ENCODE data around the gene PHF20. TPM values are rescaled to one million over a fixed set of nuclear protein-coding genes. Genes with fewer than 3 reads are reported as not detected.
A peak's percentile ranks its signal among the peaks of the same experiment; 100 is the strongest.
"Not testable (repeated sequence)": the region's sequence is repeated elsewhere in the genome, so short reads cannot be mapped to it uniquely, and the experiment has no call there.

The PHF20 gene
- polyA plus RNA-seq, 1 donor: 23.6 TPM

GRCh38 chr20:35947907-35948306 is 176.1 kb downstream of the PHF20 start:
- no peak for DNase-seq
- Histone ChIP-seq H3K4me3 (ENCODE audit: low read length) (no peak overlapping the region), H3K9me3 (ENCODE audit: control insufficient read depth, low read depth, low read length) (no peaks in the 10 kb centered on the region), H3K27me3 (ENCODE audit: control insufficient read depth, insufficient read depth, low read length) (no peaks in the 10 kb centered on the region), H3K4me1 (ENCODE audit: control insufficient read depth, insufficient read depth, low read length) (peaks cover 9% of the 10 kb centered on the region), H3K27ac (ENCODE audit: low read length) (no peak overlapping the region), H3K36me3 (ENCODE audit: control insufficient read depth, insufficient read depth, low read length) (peaks cover 24% of the 10 kb centered on the region)
- no CpG with 5 or more reads among the region's 2 CpGs for WGBS (ENCODE audit: insufficient coverage, low lambda C conversion rate)

- WGBS (ENCODE audit: insufficient coverage, low lambda C conversion rate): 100% methylated on average over 5 of the region's 7 CpGs
- peaks cover 9% of the 10 kb centered on the region for H3K4me1 ChIP-seq (ENCODE audit: control insufficient read depth, insufficient read depth, low read length)
- H3K9me3 ChIP-seq (ENCODE audit: control insufficient read depth, low read depth, low read length): no peaks in the 10 kb centered on the region
- H3K36me3 ChIP-seq (ENCODE audit: control insufficient read depth, insufficient read depth, low read length): peaks cover 15% of the 10 kb centered on the region
- H3K27me3 ChIP-seq (ENCODE audit: control insufficient read depth, insufficient read depth, low read length): no peaks in the 10 kb centered on the region
- H3K27ac ChIP-seq (ENCODE audit: low read length): no peak overlapping the region
- no peak overlapping the region for H3K4me3 ChIP-seq (ENCODE audit: low read length)
- DNase-seq: no peak
Observed at GRCh38 chr20:35950093-35950492, 178.3 kb downstream of the PHF20 start.

- Histone ChIP-seq H3K36me3 (ENCODE audit: control insufficient read depth, insufficient read depth, low read length) (peaks cover 10% of the 10 kb centered on the region), H3K27ac (ENCODE audit: low read length) (peak overlapping the region; percentile 100), H3K4me3 (ENCODE audit: low read length) (peak overlapping the region; percentile 93)
- not testable (repeated sequence) for H3K9me3 ChIP-seq (ENCODE audit: control insufficient read depth, low read depth, low read length); H3K27me3 ChIP-seq (ENCODE audit: control insufficient read depth, insufficient read depth, low read length); DNase-seq; H3K4me1 ChIP-seq (ENCODE audit: control insufficient read depth, insufficient read depth, low read length)
- WGBS (ENCODE audit: insufficient coverage, low lambda C conversion rate): no CpG with 5 or more reads among the region's 14 CpGs
Observed at GRCh38 chr20:35952080-35952479, 180.3 kb downstream of the PHF20 start.

GRCh38 chr20:35952480-35953386 is 180.9 kb downstream of the PHF20 start:
- H3K4me1 ChIP-seq (ENCODE audit: control insufficient read depth, insufficient read depth, low read length): peaks cover 9% of the 10 kb centered on the region
- DNase-seq: peak in 1 of 2 donors; percentile 33
- H3K4me3 ChIP-seq (ENCODE audit: low read length): peak overlapping the region; percentile 93
- H3K27me3 ChIP-seq (ENCODE audit: control insufficient read depth, insufficient read depth, low read length): no peaks in the 10 kb centered on the region
- peak overlapping the region; percentile 100 for H3K27ac ChIP-seq (ENCODE audit: low read length)
- H3K36me3 ChIP-seq (ENCODE audit: control insufficient read depth, insufficient read depth, low read length): peaks cover 5% of the 10 kb centered on the region
- WGBS (ENCODE audit: insufficient coverage, low lambda C conversion rate): 69% methylated on average over 2 of the region's 6 CpGs
- no peaks in the 10 kb centered on the region for H3K9me3 ChIP-seq (ENCODE audit: control insufficient read depth, low read depth, low read length)

- peak overlapping the region; percentile 100 for H3K27ac ChIP-seq (ENCODE audit: low read length)
- H3K4me3 ChIP-seq (ENCODE audit: low read length): peak overlapping the region; percentile 93
- no peaks in the 10 kb centered on the region for H3K27me3 ChIP-seq (ENCODE audit: control insufficient read depth, insufficient read depth, low read length)
- DNase-seq: peak in 1 of 2 donors; percentile 18
- no peaks in the 10 kb centered on the region for H3K36me3 ChIP-seq (ENCODE audit: control insufficient read depth, insufficient read depth, low read length)
- no CpG with 5 or more reads among the region's 65 CpGs for WGBS (ENCODE audit: insufficient coverage, low lambda C conversion rate)
- no peaks in the 10 kb centered on the region for H3K9me3 ChIP-seq (ENCODE audit: control insufficient read depth, low read depth, low read length)
- H3K4me1 ChIP-seq (ENCODE audit: control insufficient read depth, insufficient read depth, low read length): peaks cover 9% of the 10 kb centered on the region
Observed at GRCh38 chr20:35953387-35954199, 181.8 kb downstream of the PHF20 start.

- H3K27ac ChIP-seq (ENCODE audit: low read length): peak within 1 kb of the TSS; percentile 100
- DNase-seq: peak; percentile 99
- WGBS (ENCODE audit: insufficient coverage, low lambda C conversion rate): no CpG with 5 or more reads among the region's 76 CpGs
- peaks cover 9% of the 10 kb centered on the region for H3K4me1 ChIP-seq (ENCODE audit: control insufficient read depth, insufficient read depth, low read length)
- no peaks in the 10 kb centered on the region for H3K36me3 ChIP-seq (ENCODE audit: control insufficient read depth, insufficient read depth, low read length)
- H3K4me3 ChIP-seq (ENCODE audit: low read length): peak within 1 kb of the TSS; percentile 93
- H3K27me3 ChIP-seq (ENCODE audit: control insufficient read depth, insufficient read depth, low read length): no peaks in the 10 kb centered on the region
- no peaks in the 10 kb centered on the region for H3K9me3 ChIP-seq (ENCODE audit: control insufficient read depth, low read depth, low read length)
Observed at GRCh38 chr20:35954200-35954906, 182.5 kb downstream of the PHF20 start, which contains the start of gene SCAND1. Gene SCAND1, minus strand, starts transcription at chr20:35954502. Its CDS starts 218 bp downstream, at chr20:35954284.

GRCh38 chr20:35954907-35955251 is 183.1 kb downstream of the PHF20 start:
- WGBS (ENCODE audit: insufficient coverage, low lambda C conversion rate): 6% methylated on average over 3 of the region's 19 CpGs
- no peaks in the 10 kb centered on the region for H3K36me3 ChIP-seq (ENCODE audit: control insufficient read depth, insufficient read depth, low read length)
- peaks cover 9% of the 10 kb centered on the region for H3K4me1 ChIP-seq (ENCODE audit: control insufficient read depth, insufficient read depth, low read length)
- H3K9me3 ChIP-seq (ENCODE audit: control insufficient read depth, low read depth, low read length): no peaks in the 10 kb centered on the region
- peak in 1 of 2 donors; percentile 33 for DNase-seq
- H3K27ac ChIP-seq (ENCODE audit: low read length): peak overlapping the region; percentile 100
- peak overlapping the region; percentile 93 for H3K4me3 ChIP-seq (ENCODE audit: low read length)
- H3K27me3 ChIP-seq (ENCODE audit: control insufficient read depth, insufficient read depth, low read length): no peaks in the 10 kb centered on the region

- Histone ChIP-seq H3K27ac (ENCODE audit: low read length) (no peak overlapping the region), H3K4me1 (ENCODE audit: control insufficient read depth, insufficient read depth, low read length) (peaks cover 9% of the 10 kb centered on the region), H3K4me3 (ENCODE audit: low read length) (no peak overlapping the region), H3K27me3 (ENCODE audit: control insufficient read depth, insufficient read depth, low read length) (no peaks in the 10 kb centered on the region), H3K36me3 (ENCODE audit: control insufficient read depth, insufficient read depth, low read length) (no peaks in the 10 kb centered on the region), H3K9me3 (ENCODE audit: control insufficient read depth, low read depth, low read length) (no peaks in the 10 kb centered on the region)
- DNase-seq: peak in 1 of 2 donors; percentile 10
Observed at GRCh38 chr20:35956616-35957015, 184.8 kb downstream of the PHF20 start.

GRCh38 chr20:35959291-35959690 is 187.5 kb downstream of the PHF20 start:
- not testable (repeated sequence) for H3K4me3 ChIP-seq (ENCODE audit: low read length); H3K4me1 ChIP-seq (ENCODE audit: control insufficient read depth, insufficient read depth, low read length); H3K27me3 ChIP-seq (ENCODE audit: control insufficient read depth, insufficient read depth, low read length); H3K9me3 ChIP-seq (ENCODE audit: control insufficient read depth, low read depth, low read length); H3K36me3 ChIP-seq (ENCODE audit: control insufficient read depth, insufficient read depth, low read length); H3K27ac ChIP-seq (ENCODE audit: low read length); DNase-seq
- WGBS (ENCODE audit: insufficient coverage, low lambda C conversion rate): no CpG with 5 or more reads among the region's 6 CpGs

GRCh38 chr20:35963878-35964277 is 192.1 kb downstream of the PHF20 start:
- no peak for DNase-seq
- no peaks in the 10 kb centered on the region for H3K27me3 ChIP-seq (ENCODE audit: control insufficient read depth, insufficient read depth, low read length)

More at GRCh38 chr20:35963878-35964277, 192.1 kb downstream of the PHF20 start:
- H3K4me3 ChIP-seq (ENCODE audit: low read length): no peak overlapping the region
- no peaks in the 10 kb centered on the region for H3K9me3 ChIP-seq (ENCODE audit: control insufficient read depth, low read depth, low read length)
- H3K4me1 ChIP-seq (ENCODE audit: control insufficient read depth, insufficient read depth, low read length): peaks cover 3% of the 10 kb centered on the region
- WGBS (ENCODE audit: insufficient coverage, low lambda C conversion rate): 78% methylated on average over 1 of the region's 4 CpGs
- no peak overlapping the region for H3K27ac ChIP-seq (ENCODE audit: low read length)
- H3K36me3 ChIP-seq (ENCODE audit: control insufficient read depth, insufficient read depth, low read length): no peaks in the 10 kb centered on the region
